Measurements from ENCODE around the gene GSTA2.
"Not testable (repeated sequence)": the region's sequence is repeated elsewhere in the genome, so short reads cannot be mapped to it uniquely, and the experiment has no call there.

The GSTA2 gene

DNA sequence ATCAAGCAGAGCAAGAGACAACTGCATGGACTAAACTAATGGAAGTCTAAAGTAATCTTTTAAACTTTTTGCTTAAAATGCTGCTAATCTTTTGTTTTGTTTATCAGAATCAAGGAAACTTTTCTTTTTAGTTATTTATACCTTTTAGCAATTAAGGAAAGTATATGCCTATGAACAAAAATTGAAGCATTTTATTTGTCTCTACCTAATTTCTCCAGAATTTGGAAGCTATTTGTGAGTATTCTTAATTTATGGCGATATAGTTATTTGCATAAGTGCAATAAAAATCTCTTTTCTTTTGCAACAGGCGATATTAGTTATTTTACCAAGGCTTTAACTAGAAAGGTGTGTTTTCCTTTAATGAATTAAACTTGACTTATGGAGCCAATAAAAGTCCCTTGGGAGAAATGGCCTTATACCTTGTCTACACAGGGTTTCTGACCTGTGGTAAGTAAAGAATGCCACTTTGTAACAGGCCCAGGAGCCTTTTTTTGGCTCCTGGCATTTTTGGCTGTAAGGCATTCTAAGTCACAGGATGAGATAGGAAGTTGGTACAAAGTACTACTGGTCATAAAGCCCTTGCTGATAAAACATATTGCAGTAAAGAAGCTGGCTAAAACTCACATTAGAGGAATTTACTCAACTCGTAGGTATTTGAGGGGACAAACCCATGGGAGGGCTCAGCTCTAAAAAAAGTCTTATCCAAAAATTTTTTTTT is 55.2 kb downstream of the GSTA2 start:
- CTCF ChIA-PET: no interaction called here
- no peak for DNase-seq (ENCODE audit: low read depth, low spot score)
- TF ChIP-seq, protein P1, sequence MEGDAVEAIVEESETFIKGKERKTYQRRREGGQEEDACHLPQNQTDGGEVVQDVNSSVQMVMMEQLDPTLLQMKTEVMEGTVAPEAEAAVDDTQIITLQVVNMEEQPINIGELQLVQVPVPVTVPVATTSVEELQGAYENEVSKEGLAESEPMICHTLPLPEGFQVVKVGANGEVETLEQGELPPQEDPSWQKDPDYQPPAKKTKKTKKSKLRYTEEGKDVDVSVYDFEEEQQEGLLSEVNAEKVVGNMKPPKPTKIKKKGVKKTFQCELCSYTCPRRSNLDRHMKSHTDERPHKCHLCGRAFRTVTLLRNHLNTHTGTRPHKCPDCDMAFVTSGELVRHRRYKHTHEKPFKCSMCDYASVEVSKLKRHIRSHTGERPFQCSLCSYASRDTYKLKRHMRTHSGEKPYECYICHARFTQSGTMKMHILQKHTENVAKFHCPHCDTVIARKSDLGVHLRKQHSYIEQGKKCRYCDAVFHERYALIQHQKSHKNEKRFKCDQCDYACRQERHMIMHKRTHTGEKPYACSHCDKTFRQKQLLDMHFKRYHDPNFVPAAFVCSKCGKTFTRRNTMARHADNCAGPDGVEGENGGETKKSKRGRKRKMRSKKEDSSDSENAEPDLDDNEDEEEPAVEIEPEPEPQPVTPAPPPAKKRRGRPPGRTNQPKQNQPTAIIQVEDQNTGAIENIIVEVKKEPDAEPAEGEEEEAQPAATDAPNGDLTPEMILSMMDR (IDR thresholded peaks at IDR 0.05; ENCODE audit: insufficient read depth, low read length, missing control alignments): no peak
- no peak overlapping the region for H3K4me3 ChIP-seq (ENCODE audit: low read depth, low read length)
- POLR2A ChIA-PET: no interaction called here

DNA sequence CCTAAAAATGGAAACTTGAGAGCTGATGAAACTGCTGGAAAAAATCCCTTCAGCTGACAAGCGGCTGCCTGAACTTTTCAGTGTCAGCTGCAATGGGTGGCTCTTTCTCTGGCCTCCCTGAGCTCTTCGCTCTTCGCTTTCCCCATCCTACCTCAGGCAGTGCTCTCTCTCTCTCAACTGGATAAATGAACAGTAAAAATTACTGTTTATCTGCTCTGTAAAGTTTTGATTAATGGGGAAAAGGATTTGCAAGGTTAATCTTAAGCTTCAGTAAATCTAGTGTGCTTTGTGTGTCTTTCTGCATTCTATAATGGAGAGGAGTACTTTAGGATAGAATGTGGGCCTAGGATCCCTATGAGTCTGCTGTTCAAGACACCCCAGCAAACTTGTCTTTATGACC is 57.3 kb downstream of the GSTA2 start:
- ChIA-PET POLR2A (no interaction called here), CTCF (interaction anchor here (1.2 to 2.2 kb wide), 2 partner anchors 11 to 19 kb away, joined by 3 to 9 read pairs; no protein-coding TSS in a partner anchor)
- TF ChIP-seq, protein P1 (IDR thresholded peaks at IDR 0.05; ENCODE audit: insufficient read depth, low read length, missing control alignments): no peak
- no peak for DNase-seq (ENCODE audit: low read depth, low spot score)
- no peak overlapping the region for H3K4me3 ChIP-seq (ENCODE audit: low read depth, low read length)

DNA sequence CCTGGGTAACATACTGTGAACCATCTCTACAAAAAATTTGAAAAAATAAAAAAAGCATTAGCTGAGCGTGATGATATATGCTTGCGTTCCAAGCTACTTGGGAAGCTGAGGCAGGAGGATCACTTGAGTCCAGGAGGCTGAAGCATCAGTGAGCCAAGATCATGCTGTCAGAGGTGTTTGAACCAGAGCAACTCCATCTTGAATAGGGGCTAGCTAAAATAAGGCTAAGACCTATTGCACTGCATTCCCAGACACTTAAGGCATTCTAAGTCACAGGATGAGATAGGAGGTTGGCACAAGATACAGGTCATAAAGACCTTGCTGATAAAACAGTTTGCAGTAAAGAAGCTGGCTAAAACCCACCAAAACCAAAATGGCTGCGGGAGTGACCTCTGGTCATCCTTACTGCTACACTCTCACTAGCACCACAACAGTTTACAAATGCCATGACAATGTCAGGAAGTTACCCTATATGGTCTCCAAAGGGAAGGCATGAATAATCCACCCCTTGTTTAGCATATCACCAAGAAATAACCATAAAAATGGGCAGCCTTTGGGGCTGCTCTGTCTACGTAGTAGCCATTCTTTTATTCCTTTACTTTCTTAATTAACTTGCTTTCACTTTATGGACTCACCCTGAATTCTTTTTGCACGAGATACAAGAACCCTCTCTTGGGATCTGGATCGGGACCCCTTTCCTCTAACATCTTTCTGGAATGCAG is 58.3 kb downstream of the GSTA2 start:
- POLR2A ChIA-PET; H3K4me3 ChIP-seq (ENCODE audit: low read depth, low read length); DNase-seq (ENCODE audit: low read depth, low spot score): not testable (repeated sequence)
- CTCF ChIA-PET: interaction anchor here (2.2 kb wide), 1 partner anchor 20 kb away, joined by 9 read pairs; no protein-coding TSS in a partner anchor

DNA sequence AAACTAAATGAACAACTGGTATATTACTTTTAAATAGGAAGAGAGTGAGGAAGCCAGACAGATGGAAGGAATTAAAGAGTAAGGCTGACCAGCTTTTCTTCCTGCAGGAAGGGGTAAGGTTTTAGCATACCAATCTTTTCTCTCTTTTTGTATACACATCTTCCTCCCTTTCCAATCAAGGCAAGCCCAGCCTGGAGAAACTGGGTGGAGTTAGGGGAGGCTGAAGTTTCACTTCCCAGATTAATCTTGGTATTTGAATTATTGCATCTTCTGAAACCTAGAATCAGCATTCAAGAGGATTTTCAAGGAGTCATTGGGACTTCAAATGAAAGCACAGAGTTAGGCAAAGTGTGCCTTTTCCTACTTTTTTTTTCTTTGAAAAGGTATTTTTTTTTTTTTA is 59.2 kb downstream of the GSTA2 start:
- POLR2A ChIA-PET: no interaction called here
- CTCF ChIA-PET: interaction anchor here (0.8 kb wide), 1 partner anchor 297 kb away, joined by 3 read pairs; no protein-coding TSS in a partner anchor
- TF ChIP-seq, protein P1 (IDR thresholded peaks at IDR 0.05; ENCODE audit: insufficient read depth, low read length, missing control alignments): no peak
- H3K4me3 ChIP-seq (ENCODE audit: low read depth, low read length): no peak overlapping the region
- DNase-seq (ENCODE audit: low read depth, low spot score): no peak
